Measurements from ENCODE around the gene KRTAP5-5. TPM values are rescaled to one million over a fixed set of nuclear protein-coding genes. Genes with fewer than 3 reads are reported as not detected.
A peak's percentile ranks its signal among the peaks of the same experiment; 100 is the strongest.
"Not testable (repeated sequence)": the region's sequence is repeated elsewhere in the genome, so short reads cannot be mapped to it uniquely, and the experiment has no call there.

KRTAP5-5 gene
- polyA plus RNA-seq (2013, experiment 1 of 2), result not detected
- polyA plus RNA-seq (2013, experiment 2 of 2), result not detected

- Histone ChIP-seq H3K36me3 (ENCODE audit: insufficient read depth, low read length) (no peaks in the 10 kb centered on the region), H3K4me1 (ENCODE audit: insufficient read depth, low read length) (0 out of 2 replicates have a peak, but pooled peaks cover 3% of the 10 kb centered on the region), H3K27me3 (ENCODE audit: insufficient read depth, low read length) (peaks cover 28% of the 10 kb centered on the region), H3K27ac (ENCODE audit: low read depth, low read length) (no peak within 1 kb of the TSS), H3K4me3 (ENCODE audit: low read length) (no peak within 1 kb of the TSS), H3K9me3 (ENCODE audit: insufficient read depth, low read depth, low read length) (no peaks in the 10 kb centered on the region), H3K9ac (ENCODE audit: low read depth, low read length) (peak within 1 kb of the TSS; percentile 29; the same call in 1 of the 2 replicates)
- WGBS, result 91% methylated on average over 26 of the region's 26 CpGs
Observed at GRCh38 chr11:1629326-1630185, at the start of gene KRTAP5-5. Gene KRTAP5-5 (plus strand): TSS chr11:1629775. CDS start chr11:1629841, 66 bp downstream.

GRCh38 chr11:1581976-1582375 lies 47.6 kb upstream of the KRTAP5-5 start:
- no peak overlapping the region for H3K9ac ChIP-seq (ENCODE audit: low read depth, low read length)
- H3K27ac ChIP-seq (ENCODE audit: low read depth, low read length), result no peak overlapping the region
- no peaks in the 10 kb centered on the region for H3K36me3 ChIP-seq (ENCODE audit: insufficient read depth, low read length)
- H3K4me1 ChIP-seq (ENCODE audit: insufficient read depth, low read length), result no peaks in the 10 kb centered on the region
- WGBS, result 90% methylated on average over 9 of the region's 9 CpGs
- 0 out of 2 replicates have a peak, but pooled peaks cover under 1% of the 10 kb centered on the region for H3K27me3 ChIP-seq (ENCODE audit: insufficient read depth, low read length)
- no peaks in the 10 kb centered on the region for H3K9me3 ChIP-seq (ENCODE audit: insufficient read depth, low read depth, low read length)
- H3K4me3 ChIP-seq (ENCODE audit: low read length), result no peak overlapping the region

GRCh38 chr11:1582909-1583308 lies 46.7 kb upstream of the KRTAP5-5 start:
- not testable (repeated sequence) for H3K36me3 ChIP-seq (ENCODE audit: insufficient read depth, low read length); H3K27ac ChIP-seq (ENCODE audit: low read depth, low read length); H3K4me3 ChIP-seq (ENCODE audit: low read length); H3K9me3 ChIP-seq (ENCODE audit: insufficient read depth, low read depth, low read length); H3K9ac ChIP-seq (ENCODE audit: low read depth, low read length); H3K27me3 ChIP-seq (ENCODE audit: insufficient read depth, low read length); H3K4me1 ChIP-seq (ENCODE audit: insufficient read depth, low read length)
- WGBS, result 92% methylated on average over 1 of the region's 2 CpGs

- not testable (repeated sequence) for H3K4me3 ChIP-seq (ENCODE audit: low read length); H3K27ac ChIP-seq (ENCODE audit: low read depth, low read length); H3K36me3 ChIP-seq (ENCODE audit: insufficient read depth, low read length); H3K4me1 ChIP-seq (ENCODE audit: insufficient read depth, low read length); H3K9me3 ChIP-seq (ENCODE audit: insufficient read depth, low read depth, low read length); H3K9ac ChIP-seq (ENCODE audit: low read depth, low read length); H3K27me3 ChIP-seq (ENCODE audit: insufficient read depth, low read length)
- WGBS, result 83% methylated on average over 8 of the region's 9 CpGs
Observed at GRCh38 chr11:1584661-1585370, 44.8 kb upstream of the KRTAP5-5 start, which contains the start of gene KRTAP5-1. Gene KRTAP5-1 (minus strand): TSS chr11:1585283. CDS start chr11:1585249, 34 bp downstream.

GRCh38 chr11:1586699-1587098 lies 42.9 kb upstream of the KRTAP5-5 start:
- WGBS, result 92% methylated on average over 2 of the region's 2 CpGs
- no peak overlapping the region for H3K4me3 ChIP-seq (ENCODE audit: low read length)
- H3K36me3 ChIP-seq (ENCODE audit: insufficient read depth, low read length), result no peaks in the 10 kb centered on the region
- H3K9me3 ChIP-seq (ENCODE audit: insufficient read depth, low read depth, low read length), result no peaks in the 10 kb centered on the region
- H3K27ac ChIP-seq (ENCODE audit: low read depth, low read length), result no peak overlapping the region
- H3K4me1 ChIP-seq (ENCODE audit: insufficient read depth, low read length), result no peaks in the 10 kb centered on the region
- H3K9ac ChIP-seq (ENCODE audit: low read depth, low read length), result no peak overlapping the region
- H3K27me3 ChIP-seq (ENCODE audit: insufficient read depth, low read length), result peaks cover 5% of the 10 kb centered on the region; the same call in 1 of the 2 replicates

GRCh38 chr11:1589191-1589963 lies 40.2 kb upstream of the KRTAP5-5 start:
- H3K9ac ChIP-seq (ENCODE audit: low read depth, low read length); H3K27ac ChIP-seq (ENCODE audit: low read depth, low read length); H3K27me3 ChIP-seq (ENCODE audit: insufficient read depth, low read length); H3K9me3 ChIP-seq (ENCODE audit: insufficient read depth, low read depth, low read length); H3K4me3 ChIP-seq (ENCODE audit: low read length); H3K4me1 ChIP-seq (ENCODE audit: insufficient read depth, low read length); H3K36me3 ChIP-seq (ENCODE audit: insufficient read depth, low read length): not testable (repeated sequence)
- 74% methylated on average over 7 of the region's 10 CpGs for WGBS

- Histone ChIP-seq H3K36me3 (ENCODE audit: insufficient read depth, low read length) (no peaks in the 10 kb centered on the region), H3K27me3 (ENCODE audit: insufficient read depth, low read length) (peaks cover 10% of the 10 kb centered on the region; the same call in 1 of the 2 replicates), H3K27ac (ENCODE audit: low read depth, low read length) (no peak overlapping the region), H3K9me3 (ENCODE audit: insufficient read depth, low read depth, low read length) (no peaks in the 10 kb centered on the region), H3K4me1 (ENCODE audit: insufficient read depth, low read length) (no peaks in the 10 kb centered on the region), H3K9ac (ENCODE audit: low read depth, low read length) (no peak overlapping the region), H3K4me3 (ENCODE audit: low read length) (no peak overlapping the region)
- 96% methylated on average over 6 of the region's 6 CpGs for WGBS
Observed at GRCh38 chr11:1589996-1590395, 39.6 kb upstream of the KRTAP5-5 start.

GRCh38 chr11:1592628-1593027 lies 36.9 kb upstream of the KRTAP5-5 start:
- WGBS, result 89% methylated on average over 9 of the region's 9 CpGs
- no peak overlapping the region for H3K27ac ChIP-seq (ENCODE audit: low read depth, low read length)
- no peak overlapping the region for H3K9ac ChIP-seq (ENCODE audit: low read depth, low read length)
- H3K4me3 ChIP-seq (ENCODE audit: low read length), result no peak overlapping the region
- H3K27me3 ChIP-seq (ENCODE audit: insufficient read depth, low read length), result peaks cover 16% of the 10 kb centered on the region
- no peaks in the 10 kb centered on the region for H3K36me3 ChIP-seq (ENCODE audit: insufficient read depth, low read length)
- peaks cover 11% of the 10 kb centered on the region; the same call in 1 of the 2 replicates for H3K4me1 ChIP-seq (ENCODE audit: insufficient read depth, low read length)
- no peaks in the 10 kb centered on the region for H3K9me3 ChIP-seq (ENCODE audit: insufficient read depth, low read depth, low read length)

GRCh38 chr11:1595994-1596575 lies 33.5 kb upstream of the KRTAP5-5 start:
- WGBS, result 58% methylated on average over 11 of the region's 11 CpGs
- peaks cover 11% of the 10 kb centered on the region; the same call in 1 of the 2 replicates for H3K4me1 ChIP-seq (ENCODE audit: insufficient read depth, low read length)
- not testable (repeated sequence) for H3K4me3 ChIP-seq (ENCODE audit: low read length); H3K9me3 ChIP-seq (ENCODE audit: insufficient read depth, low read depth, low read length); H3K27ac ChIP-seq (ENCODE audit: low read depth, low read length); H3K9ac ChIP-seq (ENCODE audit: low read depth, low read length); H3K36me3 ChIP-seq (ENCODE audit: insufficient read depth, low read length)
- peaks cover 11% of the 10 kb centered on the region for H3K27me3 ChIP-seq (ENCODE audit: insufficient read depth, low read length)

- H3K4me3 ChIP-seq (ENCODE audit: low read length); H3K36me3 ChIP-seq (ENCODE audit: insufficient read depth, low read length); H3K27ac ChIP-seq (ENCODE audit: low read depth, low read length); H3K9me3 ChIP-seq (ENCODE audit: insufficient read depth, low read depth, low read length): not testable (repeated sequence)
- Histone ChIP-seq H3K9ac (ENCODE audit: low read depth, low read length) (0 out of 2 replicates have a peak overlapping the region, but pooled peaks have one; percentile 36), H3K27me3 (ENCODE audit: insufficient read depth, low read length) (peaks cover 11% of the 10 kb centered on the region), H3K4me1 (ENCODE audit: insufficient read depth, low read length) (peaks cover 11% of the 10 kb centered on the region; the same call in 1 of the 2 replicates)
- WGBS, result 40% methylated on average over 19 of the region's 19 CpGs
Observed at GRCh38 chr11:1596576-1597121, 32.9 kb upstream of the KRTAP5-5 start.

Data from HUES64 (cell line).